Epithelial cell of esophagus (primary cell): Measurements from ENCODE around the gene NCK2.
"Not testable (repeated sequence)": the region's sequence is repeated elsewhere in the genome, so short reads cannot be mapped to it uniquely, and the experiment has no call there.

Experiments
- DNase-seq: peaks from one replicate; pipeline ENCODE4 v3.0.0; 2010; ENCODE audit warnings: low read depth
- H3K4me3 ChIP-seq: 2 replicates; pipeline ENCODE4 v1.5.1; 2011; ENCODE audit warnings: mild to moderate bottlenecking, low read length, control low read depth
- CTCF ChIP-seq: IDR thresholded peaks from 2 replicates; pipeline ENCODE4 v1.5.1; 2011; ENCODE audit warnings: low read depth, mild to moderate bottlenecking, low read length, control low read depth, inconsistent platforms; ENCODE audit not compliant: insufficient read depth; ENCODE audit errors: missing control alignments

Gene NCK2

GRCh38 chr2:105895990-105896764 is 151.5 kb downstream of the NCK2 start:
- H3K4me3 ChIP-seq: no peak overlapping the region
- TF ChIP-seq CTCF: no peak
- DNase-seq: no peak

DNA sequence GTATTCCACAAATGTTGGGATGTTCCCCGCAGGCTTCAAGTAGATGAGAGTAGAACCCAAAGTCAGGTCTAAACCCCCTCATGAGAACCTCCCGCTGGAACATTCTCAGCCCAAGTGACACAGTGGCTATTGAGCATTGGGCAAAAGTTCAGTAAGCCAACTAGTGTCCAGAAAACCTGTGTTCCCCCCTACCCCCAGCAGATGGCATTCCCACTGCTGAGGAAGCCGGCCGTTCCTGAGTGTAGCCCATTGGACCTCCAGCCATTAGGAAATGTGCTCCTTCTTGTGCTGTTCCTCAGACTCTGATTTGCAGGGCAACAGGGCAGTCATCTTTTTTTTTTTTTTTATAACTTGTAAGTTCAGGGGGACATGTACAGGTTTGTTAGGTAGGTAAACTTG is 152.1 kb downstream of the NCK2 start:
- no peak overlapping the region for H3K4me3 ChIP-seq
- TF ChIP-seq CTCF: no peak
- no peak for DNase-seq

DNA sequence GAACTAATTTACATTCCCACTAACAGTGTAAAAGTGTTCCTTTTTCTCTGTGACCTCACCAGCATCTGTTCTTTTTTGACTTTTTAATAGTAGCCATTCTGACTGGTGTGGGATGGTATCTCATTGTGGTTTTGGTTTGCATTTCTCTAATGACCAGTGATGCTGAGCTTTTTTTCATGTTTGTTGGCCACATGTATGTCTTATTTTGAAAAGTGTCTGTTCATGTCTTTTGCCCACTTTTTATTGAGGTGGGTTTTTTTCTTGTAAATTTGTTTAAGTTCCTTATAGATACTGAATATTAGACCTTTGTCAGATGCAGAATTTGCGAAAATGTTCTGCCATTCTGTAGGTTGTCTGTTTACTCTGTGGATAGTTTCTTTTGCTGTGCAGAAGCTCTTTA is 153.0 kb downstream of the NCK2 start:
- not testable (repeated sequence) for H3K4me3 ChIP-seq, DNase-seq

DNA sequence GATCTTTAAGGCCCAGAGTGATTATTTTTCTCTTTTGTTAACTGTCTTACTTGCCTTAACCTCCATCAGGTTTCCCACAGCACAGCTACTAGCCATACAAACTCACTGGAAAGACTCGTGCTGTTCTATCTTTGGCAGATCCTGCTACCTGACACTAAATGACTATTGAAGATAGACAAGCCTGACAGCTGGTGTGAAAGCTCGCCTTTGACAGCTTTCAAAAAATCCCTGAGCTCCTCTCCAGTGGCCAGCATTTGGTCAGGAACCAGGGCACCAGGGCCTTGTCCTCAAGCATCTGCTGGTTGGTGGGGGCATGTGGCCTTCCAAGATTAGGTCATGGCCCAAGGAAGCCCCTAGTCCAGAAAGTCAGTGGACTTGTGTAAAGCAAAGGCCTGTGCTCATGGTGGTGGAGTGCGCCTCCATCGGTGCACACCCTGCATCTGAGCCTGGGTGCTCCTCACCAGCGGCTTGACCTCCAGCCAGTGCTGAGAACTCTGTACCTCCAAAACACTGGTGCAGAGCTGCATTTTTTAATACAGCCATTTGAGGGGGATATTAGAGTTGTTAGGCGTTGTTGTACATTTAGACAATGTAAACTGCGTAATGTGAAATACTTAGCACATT is 158.5 kb downstream of the NCK2 start:
- no peak overlapping the region for H3K4me3 ChIP-seq
- no peak for TF ChIP-seq CTCF
- DNase-seq: no peak

DNA sequence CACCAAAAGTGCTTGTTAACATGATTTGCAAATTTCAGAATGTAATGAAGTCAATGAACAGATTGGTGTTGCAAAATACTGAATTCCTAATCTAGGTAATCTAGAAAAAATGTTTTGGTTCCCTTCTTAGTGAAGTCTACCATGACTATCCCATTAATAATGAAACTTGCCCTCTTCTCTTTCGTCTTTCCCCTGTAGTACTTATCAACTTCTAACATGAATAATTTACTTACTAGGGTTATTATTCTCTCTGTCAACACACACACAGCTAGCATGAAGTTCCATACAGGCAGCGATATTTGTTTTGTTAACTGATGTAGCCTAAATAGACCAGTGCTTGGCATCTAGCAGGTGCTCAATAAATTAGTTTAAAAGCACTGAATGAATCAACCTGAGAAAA is 160.2 kb downstream of the NCK2 start:
- no peak for DNase-seq
- no peak for TF ChIP-seq CTCF
- no peak overlapping the region for H3K4me3 ChIP-seq

DNA sequence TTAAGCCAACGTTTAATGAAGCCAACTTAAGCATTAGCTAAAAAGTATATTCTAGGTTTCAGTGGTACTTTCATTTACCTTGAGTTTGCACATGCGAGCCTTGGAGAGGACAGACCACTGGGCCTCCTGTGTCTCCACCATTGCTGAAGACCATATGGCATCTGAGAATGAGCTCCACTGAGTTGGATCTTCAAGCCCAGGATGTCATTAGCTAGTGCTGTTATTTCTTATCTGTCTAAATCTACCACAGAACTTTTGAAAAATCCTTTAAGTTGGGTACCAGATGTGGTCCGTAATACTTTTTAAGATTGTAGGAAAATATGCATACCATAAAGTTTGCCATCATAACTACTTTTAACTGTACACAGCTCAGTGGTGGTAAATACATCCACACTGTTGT is 161.8 kb downstream of the NCK2 start:
- no peak for DNase-seq
- no peak for TF ChIP-seq CTCF
- H3K4me3 ChIP-seq: no peak overlapping the region

DNA sequence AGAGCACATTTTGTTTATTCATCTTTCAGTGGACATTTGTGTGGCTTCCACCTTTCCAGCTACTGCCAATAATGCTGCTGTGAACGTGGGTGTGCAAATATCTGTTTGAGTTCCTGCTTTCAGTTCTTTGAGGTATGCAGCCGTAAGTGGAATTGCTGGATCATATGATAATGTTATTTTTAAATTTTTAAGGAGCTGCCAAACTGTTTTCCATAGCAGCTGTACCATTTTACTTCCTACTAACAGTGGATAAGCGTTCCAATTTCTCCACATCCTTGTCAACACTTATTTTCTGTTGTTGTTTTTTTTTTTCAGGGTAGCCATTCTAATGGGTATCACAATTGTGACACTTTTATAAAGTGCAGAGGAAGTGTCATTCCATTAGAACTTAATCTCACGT is 162.5 kb downstream of the NCK2 start:
- no peak for DNase-seq
- H3K4me3 ChIP-seq: no peak overlapping the region
- no peak for TF ChIP-seq CTCF
